Nephron progenitor cell (in vitro differentiated cells): Measurements from ENCODE around the gene PPTC7.
"Not testable (repeated sequence)": the region's sequence is repeated elsewhere in the genome, so short reads cannot be mapped to it uniquely, and the experiment has no call there.

Experiments
- DNase-seq: peaks from one replicate; pipeline ENCODE4 v3.0.0; 2021
- H3K27ac Mint-ChIP-seq: 2 replicates; pipeline ENCODE4 v1.8.0; 2021; ENCODE audit warnings: mild to moderate bottlenecking, moderate library complexity, mixed read lengths
- H3K27me3 Mint-ChIP-seq: 2 replicates; pipeline ENCODE4 v1.8.0; 2021; ENCODE audit warnings: mild to moderate bottlenecking, low read depth, mixed read lengths; ENCODE audit not compliant: poor library complexity
- H3K36me3 Mint-ChIP-seq: 2 replicates; pipeline ENCODE4 v1.8.0; 2021; ENCODE audit warnings: low read depth, mixed read lengths
- H3K4me1 Mint-ChIP-seq: 2 replicates; pipeline ENCODE4 v1.8.0; 2021; ENCODE audit warnings: mixed read lengths
- H3K4me3 Mint-ChIP-seq: 2 replicates; pipeline ENCODE4 v1.8.0; 2021; ENCODE audit warnings: mild to moderate bottlenecking, moderate library complexity, mixed read lengths
- H3K9me3 Mint-ChIP-seq: 2 replicates; pipeline ENCODE4 v1.8.0; 2021; ENCODE audit warnings: mild to moderate bottlenecking, moderate library complexity, mixed read lengths
- CTCF ChIP-seq: fragments of 200-600 bp; sonication (generic); IDR thresholded peaks from 2 replicates; pipeline ENCODE4 v1.5.0; 2021; ENCODE audit warnings: antibody characterized with exemption

PPTC7 gene

GRCh38 chr12:110534811-110535210 is 48.3 kb downstream of the PPTC7 start:
- TF ChIP-seq CTCF: no peak
- no peak overlapping the region for H3K27ac Mint-ChIP-seq
- H3K4me3 Mint-ChIP-seq: no peak overlapping the region
- DNase-seq: no peak
- H3K4me1 Mint-ChIP-seq: peaks cover 4% of the 10 kb centered on the region
- H3K9me3 Mint-ChIP-seq: no peaks in the 10 kb centered on the region
- H3K36me3 Mint-ChIP-seq: peaks cover 12% of the 10 kb centered on the region
- H3K27me3 Mint-ChIP-seq: no peaks in the 10 kb centered on the region

DNA sequence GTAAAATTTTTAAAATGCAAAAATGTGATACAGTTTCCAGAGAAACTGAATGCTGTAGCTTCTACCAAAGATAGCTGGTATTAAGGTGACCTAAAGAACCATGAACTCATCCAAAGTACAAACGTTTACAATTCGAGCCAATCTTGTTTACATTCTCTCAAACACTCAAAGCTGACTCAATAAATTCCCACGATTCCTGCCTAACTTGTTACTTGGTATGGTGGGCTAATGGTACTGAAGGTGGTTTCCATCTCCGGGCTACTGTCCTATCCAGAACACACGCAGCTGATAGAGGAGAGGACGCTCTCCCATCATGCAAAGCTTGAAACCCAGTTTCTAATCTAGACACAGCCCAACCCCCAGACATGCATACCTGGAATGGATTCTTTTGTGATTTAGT is 49.5 kb downstream of the PPTC7 start:
- no peak for DNase-seq
- Mint-ChIP-seq H3K4me1 (peaks cover 4% of the 10 kb centered on the region), H3K36me3 (peaks cover 17% of the 10 kb centered on the region), H3K27ac (no peak overlapping the region), H3K9me3 (no peaks in the 10 kb centered on the region), H3K27me3 (no peaks in the 10 kb centered on the region), H3K4me3 (no peak overlapping the region)
- TF ChIP-seq CTCF: no peak

- no peak overlapping the region for H3K27ac Mint-ChIP-seq
Measured at GRCh38 chr12:110532644-110533043, 50.5 kb downstream of the PPTC7 start.

GRCh38 chr12:110531741-110532333 is 51.3 kb downstream of the PPTC7 start:
- Mint-ChIP-seq H3K9me3 (no peaks in the 10 kb centered on the region), H3K4me1 (no peaks in the 10 kb centered on the region), H3K36me3 (peaks cover 13% of the 10 kb centered on the region), H3K27me3 (no peaks in the 10 kb centered on the region), H3K4me3 (no peak overlapping the region), H3K27ac (no peak overlapping the region)
- DNase-seq: no peak
- TF ChIP-seq CTCF: no peak

More at GRCh38 chr12:110532644-110533043, 50.5 kb downstream of the PPTC7 start:
- no peak for TF ChIP-seq CTCF
- no peak for DNase-seq
- Mint-ChIP-seq H3K4me1 (no peaks in the 10 kb centered on the region), H3K9me3 (no peaks in the 10 kb centered on the region), H3K36me3 (peaks cover 13% of the 10 kb centered on the region), H3K27me3 (no peaks in the 10 kb centered on the region), H3K4me3 (no peak overlapping the region)

DNA sequence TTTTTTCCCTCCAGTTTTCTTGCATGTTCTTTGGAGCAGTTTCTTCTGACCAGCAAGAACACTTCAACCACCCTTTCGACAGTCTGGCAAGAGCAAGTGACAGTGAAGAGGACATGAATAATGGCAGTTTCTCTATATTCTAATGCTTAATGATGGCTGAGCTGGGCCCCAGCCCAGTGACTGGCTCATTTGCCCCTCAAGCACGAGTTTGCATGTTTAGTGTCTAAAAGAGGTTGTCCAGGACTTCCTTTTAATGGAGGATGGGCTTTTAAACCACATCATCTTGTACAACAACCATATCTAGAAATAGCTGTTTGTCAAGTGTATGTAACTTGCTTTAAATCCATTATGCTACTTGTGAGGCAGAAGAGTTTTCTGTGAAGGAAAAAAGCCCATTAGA is 52.6 kb downstream of the PPTC7 start:
- no peaks in the 10 kb centered on the region for H3K9me3 Mint-ChIP-seq
- no peaks in the 10 kb centered on the region for H3K4me1 Mint-ChIP-seq
- peaks cover 5% of the 10 kb centered on the region for H3K36me3 Mint-ChIP-seq
- no peak for DNase-seq
- H3K4me3 Mint-ChIP-seq: no peak overlapping the region
- H3K27me3 Mint-ChIP-seq: no peaks in the 10 kb centered on the region
- no peak overlapping the region for H3K27ac Mint-ChIP-seq
- TF ChIP-seq CTCF: no peak

DNA sequence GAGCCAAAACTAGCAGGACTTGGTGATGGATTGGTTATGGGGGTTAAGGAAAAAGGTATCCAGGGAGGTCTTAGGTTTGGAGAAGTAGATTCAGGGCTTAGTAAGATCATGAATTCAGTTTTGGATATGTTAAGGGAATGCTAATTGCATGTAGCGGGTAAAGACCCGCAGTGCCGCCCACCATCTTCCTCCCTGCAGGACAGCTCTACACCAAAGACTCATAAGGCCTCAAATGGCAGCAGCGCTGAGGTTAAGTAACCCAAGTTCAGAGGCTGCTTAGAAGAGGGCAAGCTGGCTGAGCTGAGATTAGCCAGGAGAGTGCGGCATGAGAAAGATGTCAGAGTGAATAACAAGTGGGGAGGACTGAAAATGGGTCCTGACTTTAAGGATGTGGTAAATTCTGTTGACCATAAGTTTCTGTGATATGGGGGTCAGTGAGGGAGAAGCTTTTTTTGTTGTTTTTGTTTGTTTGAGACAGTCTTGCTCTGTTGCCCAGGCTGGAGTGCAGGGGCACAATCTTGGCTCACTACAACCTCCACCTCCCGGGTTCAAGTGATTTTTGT is 54.8 kb downstream of the PPTC7 start:
- H3K4me3 Mint-ChIP-seq: no peak overlapping the region

GRCh38 chr12:110520876-110521712 is 62.0 kb downstream of the PPTC7 start:
- H3K27me3 Mint-ChIP-seq: peaks cover 13% of the 10 kb centered on the region
- not testable (repeated sequence) for H3K4me1 Mint-ChIP-seq, H3K9me3 Mint-ChIP-seq, H3K36me3 Mint-ChIP-seq, DNase-seq, H3K27ac Mint-ChIP-seq, H3K4me3 Mint-ChIP-seq

More for the DNA sequence above, 54.8 kb downstream of the PPTC7 start:
- H3K9me3 Mint-ChIP-seq: no peaks in the 10 kb centered on the region
- H3K4me1 Mint-ChIP-seq: no peaks in the 10 kb centered on the region
- DNase-seq: no peak
- no peak overlapping the region for H3K27ac Mint-ChIP-seq
- TF ChIP-seq CTCF: no peak
- no peaks in the 10 kb centered on the region for H3K27me3 Mint-ChIP-seq
- H3K36me3 Mint-ChIP-seq: peaks cover 5% of the 10 kb centered on the region

DNA sequence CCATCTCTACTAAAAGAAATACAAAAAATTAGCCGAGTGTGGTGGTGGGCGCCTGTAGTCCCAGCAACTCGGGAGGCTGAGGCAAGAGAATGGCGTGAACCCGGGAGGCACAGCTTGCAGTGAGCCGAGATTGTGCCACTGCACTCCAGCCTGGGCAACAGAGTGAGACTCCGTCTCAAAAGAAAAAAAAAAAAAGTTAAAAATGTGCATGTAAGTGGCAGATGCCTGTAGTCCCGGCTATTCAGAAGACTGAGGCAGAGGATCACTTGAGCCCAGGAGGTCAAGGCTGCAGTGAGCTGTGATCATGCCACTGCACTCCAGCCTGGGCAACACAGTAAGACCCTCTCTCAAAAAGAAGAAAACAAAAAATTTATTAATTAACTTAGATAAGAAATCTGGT is 65.1 kb downstream of the PPTC7 start:
- not testable (repeated sequence) for H3K4me1 Mint-ChIP-seq, H3K9me3 Mint-ChIP-seq, H3K27ac Mint-ChIP-seq, H3K4me3 Mint-ChIP-seq, H3K36me3 Mint-ChIP-seq, DNase-seq
- H3K27me3 Mint-ChIP-seq: peaks cover 24% of the 10 kb centered on the region
